Uterine smooth muscle cell (primary cell): Measurements from ENCODE around the gene DPP4. TPM values are rescaled to one million over a fixed set of nuclear protein-coding genes. Genes with fewer than 3 reads are reported as not detected.

Experiments used
- total RNA-seq: library from RNA; depleted of rRNA; stranded (reverse); fragments of >200 nt; gene quantifications from 2 replicates; pipeline ENCODE4 v1.2.3, GENCODE V29; 2014

Gene DPP4
- 40.4 and 89.7 TPM in 2 replicates for total RNA-seq

DNA sequence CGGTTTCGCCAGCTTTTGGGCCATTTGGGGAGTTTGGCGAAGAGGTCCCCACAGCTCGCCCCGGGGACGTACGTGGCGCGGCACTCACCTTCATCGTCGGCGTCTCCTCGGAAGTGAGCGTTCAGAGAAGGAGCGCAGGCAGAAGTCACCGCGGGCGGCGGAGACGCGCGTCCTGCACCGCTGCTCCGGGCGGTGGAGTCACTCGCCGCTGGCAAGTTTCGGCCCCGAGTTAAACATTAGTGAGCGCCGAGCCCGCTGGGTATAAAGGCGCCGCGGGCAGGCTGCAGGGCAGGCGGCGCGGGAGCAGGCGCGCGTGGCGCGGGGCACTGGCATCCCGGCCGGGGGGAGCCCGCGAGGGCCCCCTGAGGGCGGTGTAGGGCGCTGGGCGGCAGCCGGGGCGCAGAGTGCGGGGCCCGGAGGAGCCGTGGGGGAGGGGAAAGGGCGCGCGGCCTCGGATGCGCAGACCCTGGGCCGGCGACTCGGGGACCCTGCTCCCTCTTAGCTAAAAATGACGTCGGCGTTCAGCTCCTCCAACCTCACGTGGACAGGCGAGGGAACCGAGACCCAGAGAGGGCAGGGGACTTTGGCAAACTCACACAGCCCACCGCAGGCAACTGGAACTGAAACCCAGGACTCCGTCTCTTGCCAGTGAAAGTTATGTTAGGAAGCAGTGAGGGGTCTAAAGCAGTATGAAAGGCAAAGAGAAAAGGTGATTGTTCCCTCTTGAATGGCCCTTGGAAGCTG lies at the start of gene DPP4:
TSS of gene DPP4 (minus strand) at position 328 of the 744 bp plus-strand sequence. CDS start at position 94, 234 bp downstream.

Other genes starting within 250 kb of the DPP4 start
- gene GCG, start 78.0 kb upstream of the DPP4 start, total RNA-seq: not detected in 2 replicates
- 206 and 269 TPM in 2 replicates for gene FAP, start 169.2 kb upstream of the DPP4 start, total RNA-seq
- gene IFIH1, start 244.5 kb upstream of the DPP4 start, total RNA-seq: 5.6 and 5.7 TPM in 2 replicates